Activated CD4-positive, alpha-beta T cell treated with anti-CD3 and anti-CD28 coated beads for 24 hours (primary cell): Measurements from ENCODE around the gene NT5DC4.
"Not testable (repeated sequence)": the region's sequence is repeated elsewhere in the genome, so short reads cannot be mapped to it uniquely, and the experiment has no call there.

Experiments
- DNase-seq, 2 donors: peaks; one replicate each; pipeline ENCODE4 v3.0.0-alpha.2; 2020; ENCODE audit warnings: low read depth in 2 of 2

The NT5DC4 gene

GRCh38 chr2:112699984-112700667, 20.7 kb upstream of the NT5DC4 start:
- no peak for DNase-seq

GRCh38 chr2:112701052-112701451, 19.8 kb upstream of the NT5DC4 start:
- no peak for DNase-seq

- DNase-seq = no peak
These were observed 17.1 kb upstream of the NT5DC4 start for GRCh38 chr2:112703684-112704083.

- no peak for DNase-seq
These were observed 15.2 kb upstream of the NT5DC4 start for GRCh38 chr2:112705575-112705974.

GRCh38 chr2:112706170-112706664, 14.6 kb upstream of the NT5DC4 start:
- DNase-seq = peak in 1 of 2 donors; percentile 35

GRCh38 chr2:112706947-112707346, 13.9 kb upstream of the NT5DC4 start:
- DNase-seq = not testable (repeated sequence)

GRCh38 chr2:112708968-112709367, 11.9 kb upstream of the NT5DC4 start:
- DNase-seq = no peak

GRCh38 chr2:112709703-112710102, 11.1 kb upstream of the NT5DC4 start:
- DNase-seq = no peak

- DNase-seq = no peak
These were observed 9.7 kb upstream of the NT5DC4 start for GRCh38 chr2:112710956-112711750.

GRCh38 chr2:112712465-112712864, 8.4 kb upstream of the NT5DC4 start:
- no peak for DNase-seq

- DNase-seq = peak in 1 of 2 donors; percentile 35
These were observed 7.8 kb upstream of the NT5DC4 start for GRCh38 chr2:112712903-112713584.

- DNase-seq = no peak
These were observed 7.3 kb upstream of the NT5DC4 start for GRCh38 chr2:112713585-112713925.

- DNase-seq = no peak
These were observed 6.9 kb upstream of the NT5DC4 start for GRCh38 chr2:112713926-112714325.

- no peak for DNase-seq
These were observed 6.5 kb upstream of the NT5DC4 start for GRCh38 chr2:112714331-112714730.

GRCh38 chr2:112714836-112715631, 5.8 kb upstream of the NT5DC4 start:
- no peak for DNase-seq

GRCh38 chr2:112716094-112716493, 4.7 kb upstream of the NT5DC4 start:
- DNase-seq = not testable (repeated sequence)

GRCh38 chr2:112716826-112717352, 3.9 kb upstream of the NT5DC4 start:
- DNase-seq = not testable (repeated sequence)

- no peak for DNase-seq
These were observed 1.9 kb upstream of the NT5DC4 start for GRCh38 chr2:112718863-112719370.

GRCh38 chr2:112721819-112722522, 1.2 kb downstream of the NT5DC4 start:
- no peak for DNase-seq

- no peak for DNase-seq
These were observed 2.2 kb downstream of the NT5DC4 start for GRCh38 chr2:112722816-112723546.
